ENCODE results near the gene MICU1. TPM values are rescaled to one million over a fixed set of nuclear protein-coding genes. Genes with fewer than 3 reads are reported as not detected.

MICU1 gene
- total and polyA plus RNA-seq, 3 donors from 2014 or later, result 34.7 to 42.7 (median 38.9) TPM

DNA sequence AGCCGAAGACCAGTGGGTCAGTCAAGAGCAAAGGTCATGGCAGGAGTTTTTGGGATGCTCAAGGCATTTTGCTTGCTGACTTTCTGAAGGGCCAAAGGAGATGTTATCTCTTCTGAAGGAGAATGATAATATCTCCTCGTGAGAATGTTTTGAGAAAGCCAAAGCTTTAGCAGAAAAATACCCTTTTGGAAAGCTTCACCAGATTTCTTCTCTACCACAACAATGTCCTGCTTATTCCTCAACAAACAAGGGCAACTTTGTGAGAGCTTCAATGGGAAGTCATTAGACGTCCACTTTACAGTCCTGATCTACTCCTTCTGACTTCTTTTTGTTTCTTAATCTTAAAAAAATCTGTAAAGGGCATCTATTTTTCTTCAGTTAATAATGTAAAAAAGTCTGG lies 138.4 kb downstream of the MICU1 start:
- 85 to 94% methylated on average over 3 of the region's 3 CpGs for WGBS, 2 donors
- Histone ChIP-seq H3K4me3 (no peak overlapping the region), H3K36me3 (ENCODE audit: low read depth, missing control alignments) (no peaks in the 10 kb centered on the region), H3K27ac (no peak overlapping the region), H3K4me1 (no peaks in the 10 kb centered on the region), H3K27me3 (no peaks in the 10 kb centered on the region), H3K9me3 (no peaks in the 10 kb centered on the region)
- TF ChIP-seq POLR2A (IDR thresholded peaks at IDR 0.05), result no peak
- TF ChIP-seq, protein P1, sequence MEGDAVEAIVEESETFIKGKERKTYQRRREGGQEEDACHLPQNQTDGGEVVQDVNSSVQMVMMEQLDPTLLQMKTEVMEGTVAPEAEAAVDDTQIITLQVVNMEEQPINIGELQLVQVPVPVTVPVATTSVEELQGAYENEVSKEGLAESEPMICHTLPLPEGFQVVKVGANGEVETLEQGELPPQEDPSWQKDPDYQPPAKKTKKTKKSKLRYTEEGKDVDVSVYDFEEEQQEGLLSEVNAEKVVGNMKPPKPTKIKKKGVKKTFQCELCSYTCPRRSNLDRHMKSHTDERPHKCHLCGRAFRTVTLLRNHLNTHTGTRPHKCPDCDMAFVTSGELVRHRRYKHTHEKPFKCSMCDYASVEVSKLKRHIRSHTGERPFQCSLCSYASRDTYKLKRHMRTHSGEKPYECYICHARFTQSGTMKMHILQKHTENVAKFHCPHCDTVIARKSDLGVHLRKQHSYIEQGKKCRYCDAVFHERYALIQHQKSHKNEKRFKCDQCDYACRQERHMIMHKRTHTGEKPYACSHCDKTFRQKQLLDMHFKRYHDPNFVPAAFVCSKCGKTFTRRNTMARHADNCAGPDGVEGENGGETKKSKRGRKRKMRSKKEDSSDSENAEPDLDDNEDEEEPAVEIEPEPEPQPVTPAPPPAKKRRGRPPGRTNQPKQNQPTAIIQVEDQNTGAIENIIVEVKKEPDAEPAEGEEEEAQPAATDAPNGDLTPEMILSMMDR (IDR thresholded peaks at IDR 0.05), result no peak
- DNase-seq, result no peak
- intact Hi-C loops (cut with DNase I; ENCODE audit: low total_unique reads), result no loop called here

DNA sequence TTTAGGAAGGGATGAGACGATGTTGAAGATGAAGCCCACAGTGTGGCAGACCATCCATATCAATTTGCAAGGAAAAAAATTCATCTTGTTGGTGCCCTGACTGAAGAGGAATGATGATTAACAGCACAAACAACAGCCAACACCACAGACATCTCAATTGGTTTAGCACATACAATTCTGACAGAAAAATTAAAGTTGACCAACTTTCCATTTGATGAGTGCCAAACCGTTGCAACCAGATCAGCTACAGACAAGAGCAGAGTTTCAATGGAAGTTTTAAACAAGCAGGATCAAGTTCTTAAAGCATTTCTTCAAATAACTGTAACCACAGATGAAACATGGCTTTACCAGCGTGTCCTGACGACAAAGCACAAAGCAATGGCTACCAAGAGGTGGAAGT lies 138.8 kb downstream of the MICU1 start:
- no peak for DNase-seq
- Histone ChIP-seq H3K27ac (no peak overlapping the region), H3K27me3 (no peaks in the 10 kb centered on the region), H3K36me3 (ENCODE audit: low read depth, missing control alignments) (no peaks in the 10 kb centered on the region), H3K4me3 (no peak overlapping the region), H3K9me3 (no peaks in the 10 kb centered on the region), H3K4me1 (no peaks in the 10 kb centered on the region)
- TF ChIP-seq, protein P1 (IDR thresholded peaks at IDR 0.05), result no peak
- TF ChIP-seq POLR2A (IDR thresholded peaks at IDR 0.05), result no peak
- WGBS, 2 donors, result 90 to 92% methylated on average over 4 of the region's 4 CpGs
- intact Hi-C loops (cut with DNase I; ENCODE audit: low total_unique reads), result no loop called here

DNA sequence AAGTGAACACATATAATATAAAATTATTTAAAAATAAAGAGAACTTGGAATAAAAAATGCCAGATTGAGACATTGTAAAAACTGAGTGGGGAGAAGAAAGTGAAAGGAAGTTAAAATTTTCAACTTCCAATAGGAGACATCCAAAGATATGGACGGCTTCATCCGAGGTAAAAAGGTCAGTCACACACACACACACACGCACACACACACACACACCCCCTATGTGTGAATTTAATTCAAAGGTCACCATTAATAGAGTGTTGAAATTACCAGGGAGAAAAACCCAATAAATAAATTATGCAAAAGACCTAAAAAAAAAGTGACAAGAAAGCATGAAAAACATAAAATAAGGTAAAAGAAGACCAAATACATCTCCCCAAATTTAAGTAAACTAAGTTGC lies 140.2 kb downstream of the MICU1 start:
- intact Hi-C loops (cut with DNase I; ENCODE audit: low total_unique reads), result no loop called here
- Histone ChIP-seq H3K27ac (no peak overlapping the region), H3K9me3 (no peaks in the 10 kb centered on the region), H3K36me3 (ENCODE audit: low read depth, missing control alignments) (no peaks in the 10 kb centered on the region), H3K4me3 (no peak overlapping the region), H3K27me3 (no peaks in the 10 kb centered on the region), H3K4me1 (no peaks in the 10 kb centered on the region)
- WGBS, 2 donors, result 71 to 86% methylated on average over 3 of the region's 3 CpGs
- TF ChIP-seq POLR2A (IDR thresholded peaks at IDR 0.05), result no peak
- TF ChIP-seq, protein P1 (IDR thresholded peaks at IDR 0.05), result no peak
- no peak for DNase-seq

DNA sequence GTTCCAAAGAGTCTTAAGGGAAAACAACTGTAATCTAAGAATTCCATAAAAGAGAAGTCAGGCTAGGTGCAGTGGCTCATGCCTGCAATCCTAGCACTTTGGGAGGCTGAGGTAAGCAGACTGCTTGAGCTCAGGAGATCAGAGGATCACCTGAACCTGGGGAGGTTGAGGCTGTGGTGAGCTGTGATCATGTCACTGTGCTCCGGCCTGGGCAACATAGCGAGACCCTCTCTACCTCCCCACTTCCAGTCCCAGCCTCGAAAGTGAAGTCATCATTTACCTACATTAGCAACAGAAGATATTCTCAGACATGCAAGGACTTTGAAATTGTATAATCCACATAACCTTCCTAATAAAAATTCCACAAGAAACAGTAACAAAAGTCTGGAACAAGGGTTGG lies 141.4 kb downstream of the MICU1 start:
- intact Hi-C loops (cut with DNase I; ENCODE audit: low total_unique reads), result no loop called here
- Histone ChIP-seq H3K4me1 (no peaks in the 10 kb centered on the region), H3K27me3 (no peaks in the 10 kb centered on the region), H3K27ac (no peak overlapping the region), H3K4me3 (no peak overlapping the region), H3K36me3 (ENCODE audit: low read depth, missing control alignments) (no peaks in the 10 kb centered on the region), H3K9me3 (no peaks in the 10 kb centered on the region)
- TF ChIP-seq, protein P1 (IDR thresholded peaks at IDR 0.05), result no peak
- no peak for TF ChIP-seq POLR2A (IDR thresholded peaks at IDR 0.05)
- no peak for DNase-seq
- 86 to 95% methylated on average over 3 of the region's 3 CpGs for WGBS, 2 donors

DNA sequence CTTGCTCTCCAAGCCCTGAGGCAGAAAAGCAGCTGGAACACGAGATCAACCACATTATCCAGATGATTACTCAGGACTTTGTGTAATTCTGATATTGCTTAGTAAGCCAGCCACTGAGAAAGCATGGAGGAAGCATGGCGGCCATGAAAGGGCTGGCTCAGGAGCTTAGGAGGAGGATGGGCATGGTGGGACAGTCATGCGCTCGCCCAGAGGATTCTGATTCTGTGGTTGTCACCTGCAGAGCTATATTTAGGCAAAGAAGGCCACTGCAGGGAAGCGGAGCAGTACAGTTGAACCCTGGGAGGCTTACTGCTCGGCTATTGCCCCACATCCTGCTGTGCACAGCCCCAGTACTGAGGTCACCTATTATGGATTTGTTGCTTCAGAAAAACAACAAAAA lies 142.4 kb downstream of the MICU1 start:
- Histone ChIP-seq H3K4me3 (no peak overlapping the region), H3K36me3 (ENCODE audit: low read depth, missing control alignments) (no peaks in the 10 kb centered on the region), H3K9me3 (no peaks in the 10 kb centered on the region), H3K4me1 (no peaks in the 10 kb centered on the region), H3K27me3 (no peaks in the 10 kb centered on the region), H3K27ac (no peak overlapping the region)
- 95% methylated on average over 6 of the region's 6 CpGs for WGBS, 2 donors
- no peak for TF ChIP-seq POLR2A (IDR thresholded peaks at IDR 0.05)
- TF ChIP-seq, protein P1 (IDR thresholded peaks at IDR 0.05), result no peak
- no peak for DNase-seq
- intact Hi-C loops (cut with DNase I; ENCODE audit: low total_unique reads), result no loop called here
